GM12892 (cell line): Measurements from ENCODE around the gene ASTN2.

Experiments used
- POLR2A ChIP-seq: IDR thresholded peaks from 2 replicates; pipeline ENCODE4 v1.6.1; 2011; ENCODE audit warnings: low read depth, low read length, control low read depth
- TAF1 ChIP-seq: IDR thresholded peaks from 2 replicates; pipeline ENCODE4 v1.6.1; 2011; ENCODE audit warnings: low read depth, mild to moderate bottlenecking, control low read depth, low read length, borderline replicate concordance

DNA sequence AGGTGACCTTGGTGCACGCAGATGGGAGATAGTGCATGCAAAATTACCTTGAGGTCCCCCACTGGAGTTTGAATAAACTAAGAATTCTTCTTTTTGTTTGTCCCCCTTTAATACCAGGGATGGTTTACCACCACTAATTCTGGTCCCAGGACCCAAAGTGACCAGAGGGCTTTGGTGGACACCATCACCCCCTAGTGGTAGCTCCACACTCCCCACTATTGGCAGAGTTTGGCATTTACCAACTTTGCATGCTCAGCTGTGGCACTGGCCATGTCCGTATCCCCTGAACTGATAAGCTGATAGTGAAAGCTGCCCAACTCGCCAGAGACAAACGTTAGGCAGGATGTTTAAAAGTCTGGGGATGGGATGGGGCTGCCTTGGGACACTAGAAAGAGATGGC is 3.3 kb downstream of the ASTN2 start:
- TF ChIP-seq POLR2A (no peak), TAF1 (no peak)
